Panc1 (cell line): ENCODE measurements around the gene HNF4A. TPM values are rescaled to one million over a fixed set of nuclear protein-coding genes. Genes with fewer than 3 reads are reported as not detected.

Experiments
- ATAC-seq: fragments of 200-7000 bp; cut with Tn5 transposase; 2 replicates; pipeline ENCODE4 v1.9.1; 2020; ENCODE audit warnings: mild to moderate bottlenecking, moderate library complexity
- BruUV-seq: library from RNA; stranded (reverse); fragments of 400-500 nt; replicated peaks from 2 replicates; lab custom pipeline; 2021; lab: Mats Ljungman, UMichigan
- CTCF ChIA-PET: fragments of 300-600 bp; sonication (Branson Sonifier 250); formaldehyde crosslinking; loops from one replicate; lab custom pipeline; 2022; ENCODE audit warnings: antibody characterized with exemption; lab: Charles Lee
- POLR2A ChIA-PET: fragments of 300-600 bp; sonication (Branson Sonifier 250); formaldehyde crosslinking; loops from one replicate; lab custom pipeline; 2022; ENCODE audit warnings: antibody characterized with exemption; lab: Charles Lee
- DNase-seq: peaks from one replicate; pipeline ENCODE4 v3.0.0-alpha.2; 2010; ENCODE audit warnings: low read depth, low spot score
- H3K27ac ChIP-seq: 2 replicates; pipeline ENCODE4 v1.5.1; 2011; ENCODE audit warnings: mild to moderate bottlenecking, low read length, inconsistent platforms
- H3K27me3 ChIP-seq: fragments of 200-500 bp; sonication (Bioruptor generic); 2 replicates; pipeline ENCODE4 v1.6.0; 2014; ENCODE audit warnings: low read length, inconsistent platforms; ENCODE audit not compliant: control insufficient read depth, insufficient read depth
- H3K36me3 ChIP-seq: fragments of 200-500 bp; sonication (Bioruptor generic); 2 replicates; pipeline ENCODE4 v1.5.1; 2014; ENCODE audit warnings: inconsistent platforms, mild to moderate bottlenecking, low read length, moderate library complexity; ENCODE audit not compliant: control insufficient read depth, insufficient read depth
- H3K4me1 ChIP-seq: 2 replicates; pipeline ENCODE4 v1.5.1; 2011; ENCODE audit warnings: inconsistent platforms, mild to moderate bottlenecking, low read length, moderate library complexity; ENCODE audit not compliant: control insufficient read depth, insufficient read depth
- H3K4me3 ChIP-seq, 2 experiments: 2 replicates each; pipeline ENCODE4 v1.5.1; 2011 to 2012; ENCODE audit warnings: low read depth in 2 of 2, low read length in 2 of 2, mild to moderate bottlenecking in 2 of 2, inconsistent platforms in 1 of 2, moderate library complexity in 1 of 2
- H3K9me3 ChIP-seq: fragments of 200-500 bp; sonication (Bioruptor generic); 2 replicates; pipeline ENCODE4 v1.5.1; 2014; ENCODE audit warnings: low read depth, mild to moderate bottlenecking, inconsistent platforms, low read length, moderate library complexity; ENCODE audit not compliant: control insufficient read depth, insufficient read depth
- POLR2AphosphoS5 ChIP-seq: IDR thresholded peaks from 2 replicates; pipeline ENCODE4 v1.6.1; 2012; ENCODE audit warnings: mild to moderate bottlenecking, low read depth, low read length, moderate library complexity
- SIN3A ChIP-seq: IDR thresholded peaks from 2 replicates; pipeline ENCODE4 v1.6.1; 2012; ENCODE audit warnings: low read depth, mild to moderate bottlenecking, low read length, moderate library complexity, borderline replicate concordance; ENCODE audit not compliant: insufficient read depth
- TCF7L2 ChIP-seq: IDR thresholded peaks from 2 replicates; pipeline ENCODE4 v1.6.1; 2011; ENCODE audit warnings: mild to moderate bottlenecking, low read depth, low read length, inconsistent platforms
- in situ Hi-C: cut with HindIII; loops from 2 replicates; pipeline ENCODE4 v1.10.0; 2016; ENCODE audit warnings: low sequenced_read_pairs, low pct_unique_long_range_greater_than_20kb
- intact Hi-C: fragments of 100-400 bp; cut with micrococcal nuclease; formaldehyde crosslinking; loops from one replicate; pipeline ENCODE4 v1.10.0; 2022; ENCODE audit not compliant: unreplicated experiment
- total RNA-seq: library from RNA; stranded (reverse); gene quantifications from one replicate; pipeline ENCODE4 v1.2.1, GENCODE V29; 2021; ENCODE audit not compliant: unreplicated experiment
- TF ChIP-seq, protein P1 (sequence below): fragments of 450-650 bp; IDR thresholded peaks from 2 replicates; pipeline ENCODE4 v1.5.1; 2017; ENCODE audit warnings: mild to moderate bottlenecking
- TF ChIP-seq, protein P2 (sequence below), 2 experiments: IDR thresholded peaks; 2 replicates each; pipeline ENCODE4 v1.6.1; 2011 to 2012; ENCODE audit warnings: low read depth in 2 of 2, control low read depth in 1 of 2, low read length in 1 of 2, mild to moderate bottlenecking in 1 of 2, moderate library complexity in 1 of 2; ENCODE audit not compliant: insufficient read depth in 1 of 2

HNF4A gene
- total RNA-seq, 1 experiment from 2014 or later = 0.28 TPM

DNA sequence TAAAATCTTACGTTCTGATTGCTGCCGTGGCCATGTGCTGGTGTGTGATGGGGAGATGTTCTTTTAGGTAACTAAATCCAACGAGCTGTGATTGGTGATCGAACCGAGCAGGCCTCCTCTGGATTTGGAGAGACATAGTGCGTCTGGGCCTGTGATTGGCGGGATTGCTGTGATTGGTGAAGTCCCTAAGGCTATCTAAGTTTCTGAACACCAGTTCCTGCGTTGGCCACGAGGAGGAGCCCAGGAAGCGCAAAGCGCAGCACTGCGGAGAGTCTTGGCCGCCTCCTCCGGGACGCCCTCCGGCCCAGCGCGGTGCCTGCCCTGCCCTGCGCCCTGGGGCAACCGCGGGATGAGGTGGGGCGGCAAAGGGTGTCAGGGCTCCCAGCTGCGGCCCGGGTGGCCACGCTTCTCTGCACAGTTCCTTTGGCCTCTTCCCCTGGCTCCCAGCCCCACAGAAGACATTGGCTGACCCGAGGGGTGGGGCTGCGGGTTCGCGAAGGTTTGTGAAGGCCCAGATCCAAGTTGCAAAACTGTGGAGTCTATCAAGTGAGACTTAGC lies 33.0 kb downstream of the HNF4A start:
- ATAC-seq (peak; percentile 86), DNase-seq (peak; percentile 62)
- TF ChIP-seq TCF7L2 = no peak
- TF ChIP-seq, protein P1, sequence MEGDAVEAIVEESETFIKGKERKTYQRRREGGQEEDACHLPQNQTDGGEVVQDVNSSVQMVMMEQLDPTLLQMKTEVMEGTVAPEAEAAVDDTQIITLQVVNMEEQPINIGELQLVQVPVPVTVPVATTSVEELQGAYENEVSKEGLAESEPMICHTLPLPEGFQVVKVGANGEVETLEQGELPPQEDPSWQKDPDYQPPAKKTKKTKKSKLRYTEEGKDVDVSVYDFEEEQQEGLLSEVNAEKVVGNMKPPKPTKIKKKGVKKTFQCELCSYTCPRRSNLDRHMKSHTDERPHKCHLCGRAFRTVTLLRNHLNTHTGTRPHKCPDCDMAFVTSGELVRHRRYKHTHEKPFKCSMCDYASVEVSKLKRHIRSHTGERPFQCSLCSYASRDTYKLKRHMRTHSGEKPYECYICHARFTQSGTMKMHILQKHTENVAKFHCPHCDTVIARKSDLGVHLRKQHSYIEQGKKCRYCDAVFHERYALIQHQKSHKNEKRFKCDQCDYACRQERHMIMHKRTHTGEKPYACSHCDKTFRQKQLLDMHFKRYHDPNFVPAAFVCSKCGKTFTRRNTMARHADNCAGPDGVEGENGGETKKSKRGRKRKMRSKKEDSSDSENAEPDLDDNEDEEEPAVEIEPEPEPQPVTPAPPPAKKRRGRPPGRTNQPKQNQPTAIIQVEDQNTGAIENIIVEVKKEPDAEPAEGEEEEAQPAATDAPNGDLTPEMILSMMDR = peak; percentile 92
- Histone ChIP-seq H3K9me3 (no peaks in the 10 kb centered on the region), H3K4me3 (0 out of 4 replicates have a peak overlapping the region, but pooled peaks of 1 of the 2 experiments have one; percentile 9), H3K4me1 (peaks cover 10% of the 10 kb centered on the region; the same call in 1 of the 2 replicates), H3K27me3 (no peaks in the 10 kb centered on the region), H3K36me3 (no peaks in the 10 kb centered on the region), H3K27ac (no peak overlapping the region)
- intact Hi-C loops = loop anchor here (1.0 to 2.0 kb wide), 2 partner anchors 72 to 222 kb away; no protein-coding TSS in a partner anchor
- ChIA-PET CTCF (no interaction called here), POLR2A (no interaction called here)
- no TSS peak for BruUV-seq
- in situ Hi-C loops = loop anchor here (10.0 kb wide), 1 partner anchor 76 kb away; no protein-coding TSS in a partner anchor

DNA sequence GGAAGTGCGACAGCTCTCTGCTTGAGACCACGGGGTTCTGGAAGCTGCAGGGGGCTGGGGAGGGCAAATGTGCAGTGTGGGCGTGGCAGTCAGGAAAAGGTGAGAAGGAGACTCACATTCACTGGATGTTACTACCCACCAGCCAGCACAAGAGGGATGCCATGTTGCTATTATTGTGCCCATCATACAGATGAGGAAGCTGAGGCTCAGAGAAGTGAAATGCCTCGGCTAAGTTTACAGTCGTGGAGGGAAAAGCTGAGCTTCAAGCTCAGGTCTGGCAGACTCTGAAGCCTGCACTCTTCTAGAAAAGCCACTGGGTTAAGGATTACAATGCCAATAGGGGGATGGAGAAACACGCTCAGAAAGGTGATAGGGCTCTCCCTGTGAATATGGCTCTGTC lies 34.4 kb downstream of the HNF4A start:
- intact Hi-C loops (loop anchor here (2.0 to 5.0 kb wide), 2 partner anchors 212 to 221 kb away; no protein-coding TSS in a partner anchor), in situ Hi-C loops (loop anchor here (10.0 kb wide), 1 partner anchor 75 kb away; no protein-coding TSS in a partner anchor)
- Histone ChIP-seq H3K4me3 (no peak overlapping the region), H3K9me3 (no peaks in the 10 kb centered on the region), H3K4me1 (peaks cover 10% of the 10 kb centered on the region; the same call in 1 of the 2 replicates), H3K36me3 (no peaks in the 10 kb centered on the region), H3K27me3 (no peaks in the 10 kb centered on the region), H3K27ac (no peak overlapping the region)
- ChIA-PET POLR2A (no interaction called here), CTCF (interaction anchor here (0.6 kb wide), 1 partner anchor 182 kb away, joined by 5 read pairs; no protein-coding TSS in a partner anchor)
- no TSS peak for BruUV-seq
- TF ChIP-seq POLR2AphosphoS5 (no peak), SIN3A (no peak), TCF7L2 (no peak)
- TF ChIP-seq, protein P2, sequence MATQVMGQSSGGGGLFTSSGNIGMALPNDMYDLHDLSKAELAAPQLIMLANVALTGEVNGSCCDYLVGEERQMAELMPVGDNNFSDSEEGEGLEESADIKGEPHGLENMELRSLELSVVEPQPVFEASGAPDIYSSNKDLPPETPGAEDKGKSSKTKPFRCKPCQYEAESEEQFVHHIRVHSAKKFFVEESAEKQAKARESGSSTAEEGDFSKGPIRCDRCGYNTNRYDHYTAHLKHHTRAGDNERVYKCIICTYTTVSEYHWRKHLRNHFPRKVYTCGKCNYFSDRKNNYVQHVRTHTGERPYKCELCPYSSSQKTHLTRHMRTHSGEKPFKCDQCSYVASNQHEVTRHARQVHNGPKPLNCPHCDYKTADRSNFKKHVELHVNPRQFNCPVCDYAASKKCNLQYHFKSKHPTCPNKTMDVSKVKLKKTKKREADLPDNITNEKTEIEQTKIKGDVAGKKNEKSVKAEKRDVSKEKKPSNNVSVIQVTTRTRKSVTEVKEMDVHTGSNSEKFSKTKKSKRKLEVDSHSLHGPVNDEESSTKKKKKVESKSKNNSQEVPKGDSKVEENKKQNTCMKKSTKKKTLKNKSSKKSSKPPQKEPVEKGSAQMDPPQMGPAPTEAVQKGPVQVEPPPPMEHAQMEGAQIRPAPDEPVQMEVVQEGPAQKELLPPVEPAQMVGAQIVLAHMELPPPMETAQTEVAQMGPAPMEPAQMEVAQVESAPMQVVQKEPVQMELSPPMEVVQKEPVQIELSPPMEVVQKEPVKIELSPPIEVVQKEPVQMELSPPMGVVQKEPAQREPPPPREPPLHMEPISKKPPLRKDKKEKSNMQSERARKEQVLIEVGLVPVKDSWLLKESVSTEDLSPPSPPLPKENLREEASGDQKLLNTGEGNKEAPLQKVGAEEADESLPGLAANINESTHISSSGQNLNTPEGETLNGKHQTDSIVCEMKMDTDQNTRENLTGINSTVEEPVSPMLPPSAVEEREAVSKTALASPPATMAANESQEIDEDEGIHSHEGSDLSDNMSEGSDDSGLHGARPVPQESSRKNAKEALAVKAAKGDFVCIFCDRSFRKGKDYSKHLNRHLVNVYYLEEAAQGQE (IDR thresholded peaks at IDR 0.05; ENCODE audit: insufficient read depth in 1 of 2, low read depth in 2 of 2, low read length in 1 of 2) = no peak
- TF ChIP-seq, protein P1 = no peak
- ATAC-seq (no peak), DNase-seq (no peak)
